ENCODE data around the gene SERINC5.
"Not testable (repeated sequence)": the region's sequence is repeated elsewhere in the genome, so short reads cannot be mapped to it uniquely, and the experiment has no call there.

Gene SERINC5

GRCh38 chr5:80161165-80161564 is 94.7 kb downstream of the SERINC5 start:
- DNase-seq = no peak

GRCh38 chr5:80160242-80160641 is 95.6 kb downstream of the SERINC5 start:
- DNase-seq = no peak

- no peak for DNase-seq
These were observed 96.6 kb downstream of the SERINC5 start for GRCh38 chr5:80159133-80159815.

- no peak for DNase-seq
These were observed 99.7 kb downstream of the SERINC5 start for GRCh38 chr5:80156156-80156555.

- no peak for DNase-seq
These were observed 101.1 kb downstream of the SERINC5 start for GRCh38 chr5:80154749-80155148.

GRCh38 chr5:80154289-80154688 is 101.6 kb downstream of the SERINC5 start:
- DNase-seq = not testable (repeated sequence)

- DNase-seq = no peak
These were observed 102.2 kb downstream of the SERINC5 start for GRCh38 chr5:80153586-80154126.

- no peak for DNase-seq
These were observed 103.1 kb downstream of the SERINC5 start for GRCh38 chr5:80152778-80153177.

- DNase-seq = no peak
These were observed 104.0 kb downstream of the SERINC5 start for GRCh38 chr5:80151890-80152289.

GRCh38 chr5:80150731-80151130 is 105.1 kb downstream of the SERINC5 start:
- DNase-seq = no peak

- no peak for DNase-seq
These were observed 106.7 kb downstream of the SERINC5 start for GRCh38 chr5:80149161-80149609.

- DNase-seq = no peak
These were observed 108.6 kb downstream of the SERINC5 start for GRCh38 chr5:80147119-80147815.

- DNase-seq = no peak
These were observed 109.8 kb downstream of the SERINC5 start for GRCh38 chr5:80146046-80146445.

- DNase-seq = no peak
These were observed 112.4 kb downstream of the SERINC5 start for GRCh38 chr5:80143491-80143890.

GRCh38 chr5:80142996-80143395 is 112.9 kb downstream of the SERINC5 start:
- DNase-seq = no peak

- no peak for DNase-seq
These were observed 114.2 kb downstream of the SERINC5 start for GRCh38 chr5:80141681-80142080.

GRCh38 chr5:80141147-80141671 is 114.6 kb downstream of the SERINC5 start:
- DNase-seq = no peak

GRCh38 chr5:80140496-80140895 is 115.4 kb downstream of the SERINC5 start:
- DNase-seq = no peak

- DNase-seq = no peak
These were observed 116.3 kb downstream of the SERINC5 start for GRCh38 chr5:80139466-80139972.

GRCh38 chr5:80138486-80138885 is 117.4 kb downstream of the SERINC5 start:
- DNase-seq = no peak

- DNase-seq = not testable (repeated sequence)
These were observed 119.0 kb downstream of the SERINC5 start for GRCh38 chr5:80136798-80137197.

GRCh38 chr5:80134876-80135275 is 121.0 kb downstream of the SERINC5 start:
- DNase-seq = no peak

GRCh38 chr5:80129146-80129545 is 126.7 kb downstream of the SERINC5 start:
- no peak for DNase-seq

GRCh38 chr5:80128141-80128540 is 127.7 kb downstream of the SERINC5 start:
- no peak for DNase-seq

Measured in activated naive CD4-positive, alpha-beta T cell (primary cell).